ENCODE data around the gene NHEJ1.

- TF ChIP-seq YY1 (IDR thresholded peaks at IDR 0.05; ENCODE audit: insufficient read depth, insufficient read length) = no peak
- TF ChIP-seq ZNF274 (IDR thresholded peaks at IDR 0.05; ENCODE audit: low read depth, low read length) = no peak
These were observed 133.0 kb downstream of the NHEJ1 start for GRCh38 chr2:219027511-219028055.
